ENCODE data around the gene NASP.

Gene NASP

DNA sequence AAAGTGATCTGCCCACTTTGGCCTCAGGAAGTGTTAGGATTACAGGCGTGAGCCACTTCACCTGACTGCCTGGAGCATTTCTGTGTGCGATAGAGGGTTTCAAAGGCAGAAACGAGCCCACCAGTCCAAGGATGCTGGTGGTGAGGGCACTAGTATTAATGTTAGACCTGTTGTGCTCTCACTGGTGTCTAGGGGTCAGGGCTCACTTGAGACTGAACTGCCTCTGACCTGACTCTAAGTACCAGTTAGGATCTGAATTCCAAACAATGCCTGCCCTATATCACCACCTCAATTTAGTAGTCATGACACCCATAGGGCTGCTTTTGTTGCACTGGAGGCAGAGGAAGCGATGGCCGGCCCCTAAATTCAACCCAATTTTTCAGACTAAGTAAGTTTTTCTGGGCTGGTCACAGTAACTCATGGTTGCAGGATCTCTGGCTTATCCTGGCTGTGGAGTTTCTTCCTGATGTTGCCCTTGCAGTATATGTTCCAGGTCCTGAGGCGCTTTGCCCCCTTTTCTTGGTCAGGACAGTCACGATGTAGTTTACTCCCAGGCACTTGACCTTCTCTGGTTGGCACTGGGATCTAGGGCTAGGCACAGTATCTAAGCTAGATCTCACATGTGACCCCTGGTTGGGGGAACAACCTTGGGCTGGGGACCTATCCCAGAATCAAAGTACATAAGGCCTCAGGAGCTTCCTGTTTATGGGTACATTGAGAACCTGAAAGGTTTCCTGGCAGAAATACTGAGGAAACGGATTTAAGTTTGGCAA is 35.5 kb downstream of the NASP start:
- no peak for DNase-seq (ENCODE audit: low spot score)

- no peak for DNase-seq (ENCODE audit: low spot score)
Measured at GRCh38 chr1:45620588-45621500, 37.0 kb downstream of the NASP start.

DNA sequence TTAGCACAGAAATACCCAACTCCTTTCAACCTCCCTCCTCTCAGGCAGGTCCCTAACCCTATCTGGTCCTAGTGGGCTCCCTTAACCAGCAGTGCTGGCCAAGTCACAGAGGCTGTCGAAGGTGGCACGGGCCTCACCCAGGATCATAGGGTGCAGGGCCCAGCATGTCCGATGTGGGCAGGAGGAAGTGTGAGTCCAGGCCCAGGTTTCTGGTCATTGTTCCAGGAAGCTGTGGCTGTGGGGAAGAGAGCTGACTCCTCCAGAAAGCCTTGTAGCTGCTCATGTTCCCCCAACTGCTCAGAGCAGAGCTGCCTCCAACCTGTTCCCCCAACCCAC is 37.6 kb downstream of the NASP start:
- no peak for DNase-seq (ENCODE audit: low spot score)

DNA sequence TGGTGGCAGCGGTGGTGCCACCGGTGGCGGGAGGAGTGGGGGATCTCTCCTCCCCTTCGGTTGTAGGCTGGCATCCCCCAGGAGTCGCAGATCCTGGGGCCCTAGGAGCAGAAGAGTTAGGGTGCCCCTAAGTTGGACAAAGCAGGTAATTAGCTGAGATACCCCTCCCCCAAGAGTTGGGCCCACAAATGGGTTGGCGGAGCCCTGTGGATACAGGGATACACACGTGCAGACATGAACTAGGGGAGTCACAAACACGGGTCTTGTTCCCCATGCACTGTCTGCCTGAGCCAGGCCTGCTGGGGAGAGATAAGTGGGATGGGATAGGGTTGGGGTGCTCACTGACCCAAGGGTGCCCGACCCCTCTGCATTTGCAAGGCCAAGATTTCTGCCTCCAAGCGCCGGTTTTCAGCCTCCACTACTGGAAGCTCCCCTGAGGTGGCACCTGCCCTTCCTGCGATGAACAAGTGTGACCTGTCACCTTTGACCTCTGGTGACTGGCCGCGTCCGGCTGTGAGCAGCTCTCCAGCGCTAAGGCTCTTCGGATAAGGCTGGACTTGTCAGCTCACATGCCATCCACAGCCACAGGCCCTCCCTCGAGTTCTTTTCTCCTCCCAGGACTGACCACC is 38.2 kb downstream of the NASP start:
- no peak for DNase-seq (ENCODE audit: low spot score)

DNA sequence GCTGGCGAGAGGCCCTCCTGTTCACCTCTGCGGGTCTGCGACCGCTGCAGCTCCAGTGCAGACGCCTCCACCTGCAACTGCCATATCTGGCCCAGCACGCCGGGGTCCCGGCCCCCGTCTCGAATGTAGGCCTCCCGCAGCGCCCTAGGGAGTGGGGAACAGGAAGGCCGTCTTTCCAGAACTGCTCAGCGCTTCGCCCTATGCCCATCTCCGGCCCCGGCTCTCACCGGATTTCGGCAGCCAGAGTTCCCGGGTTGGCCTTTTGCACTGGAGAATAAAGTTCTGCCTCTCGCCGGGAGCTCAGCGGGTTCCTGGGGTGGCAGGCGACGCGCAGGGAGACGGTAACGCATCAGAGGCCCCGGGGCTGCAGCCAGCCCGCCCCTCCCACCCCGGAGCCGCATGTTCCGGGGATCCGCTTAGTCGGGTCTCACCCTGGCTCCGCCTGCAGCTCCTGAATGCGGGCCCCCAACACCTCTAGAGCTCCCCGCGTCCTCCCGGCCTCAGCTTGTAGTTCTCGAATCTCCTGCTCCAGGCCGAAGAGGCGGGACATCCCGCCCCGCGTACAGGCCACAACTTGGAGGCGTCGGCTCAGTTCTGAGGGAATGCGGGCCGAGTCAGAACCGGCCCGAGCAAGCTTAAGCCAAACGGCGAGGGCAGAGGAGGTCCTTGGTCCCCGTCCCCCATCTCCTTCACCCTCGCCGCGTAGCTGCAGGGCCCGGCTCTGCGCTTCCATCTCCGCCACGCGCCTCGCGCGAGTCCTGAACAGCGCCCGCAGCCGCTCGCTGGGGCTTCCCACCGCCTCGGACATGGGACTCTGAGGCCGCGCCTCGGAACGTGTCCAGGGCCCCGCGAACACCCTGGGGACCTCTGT is 38.9 kb downstream of the NASP start:
- no peak for DNase-seq (ENCODE audit: low spot score)

DNA sequence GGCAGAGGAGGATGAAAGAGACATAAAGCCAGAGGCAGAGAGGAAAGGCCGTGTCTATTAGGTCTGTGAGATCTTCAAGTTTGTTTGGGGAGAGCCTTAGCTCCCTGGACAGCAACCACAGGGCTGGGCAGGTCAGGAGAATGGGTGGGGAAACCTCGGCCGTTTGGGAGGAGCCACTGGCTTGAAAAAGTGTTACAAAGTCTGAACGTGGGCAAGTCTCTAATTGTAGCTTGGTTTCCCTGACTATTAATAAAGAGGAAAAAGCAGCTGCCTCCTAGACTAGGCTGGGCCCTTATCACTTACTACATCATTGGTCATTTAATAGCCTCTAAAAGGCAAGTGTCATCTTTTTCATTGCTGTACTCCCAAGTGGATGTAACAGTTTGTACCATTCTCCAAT is 40.1 kb downstream of the NASP start, which contains the start of gene CCDC17:
CCDC17 (minus strand) TSS at position 83 of the 400 bp plus-strand sequence. CDS start 145 bp downstream, outside the sequence.
- DNase-seq (ENCODE audit: low spot score) = no peak

DNA sequence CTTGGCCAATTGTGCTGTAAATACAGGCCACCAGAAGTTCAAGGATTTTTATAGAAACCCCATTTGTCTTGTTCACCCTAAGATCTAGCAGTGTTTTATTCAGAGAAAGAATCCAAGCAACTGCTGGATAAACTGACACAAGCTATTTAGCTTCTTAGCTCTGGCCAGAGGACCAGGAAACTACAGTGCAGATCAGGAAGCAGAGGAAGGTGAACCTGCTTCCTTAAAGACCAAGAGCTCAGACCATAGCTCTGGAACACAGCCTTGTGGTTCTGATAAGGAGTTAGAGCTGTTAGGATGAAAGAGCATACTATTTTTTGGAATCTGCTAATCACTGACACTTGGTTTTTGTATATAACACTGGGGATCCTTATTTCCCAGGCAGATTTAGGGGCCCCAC is 45.2 kb downstream of the NASP start:
- no peak for DNase-seq (ENCODE audit: low spot score)

GRCh38 chr1:45630429-45630828 is 46.6 kb downstream of the NASP start:
- DNase-seq (ENCODE audit: low spot score) = no peak

DNA sequence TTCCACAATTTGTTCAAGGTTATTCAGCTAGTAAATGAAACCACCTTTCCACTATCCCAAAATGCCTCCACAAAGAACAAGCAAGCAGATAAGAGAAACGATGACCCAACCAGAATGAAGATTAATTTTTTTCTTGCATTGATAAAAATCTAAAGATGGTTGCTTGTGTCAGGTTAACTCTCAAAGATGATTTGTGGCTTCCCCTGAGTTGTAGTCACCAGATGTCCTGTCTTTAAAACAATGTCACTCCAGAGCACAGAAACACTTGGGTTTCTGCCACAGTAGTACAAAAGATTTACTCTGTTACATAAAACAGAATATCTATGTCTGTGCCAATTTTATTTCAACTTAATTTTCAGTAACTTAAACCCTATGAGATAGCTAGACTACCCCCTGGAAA is 51.4 kb downstream of the NASP start:
- no peak for DNase-seq (ENCODE audit: low spot score)

- DNase-seq (ENCODE audit: low spot score) = no peak
Measured at GRCh38 chr1:45640293-45640692, 56.5 kb downstream of the NASP start.

DNA sequence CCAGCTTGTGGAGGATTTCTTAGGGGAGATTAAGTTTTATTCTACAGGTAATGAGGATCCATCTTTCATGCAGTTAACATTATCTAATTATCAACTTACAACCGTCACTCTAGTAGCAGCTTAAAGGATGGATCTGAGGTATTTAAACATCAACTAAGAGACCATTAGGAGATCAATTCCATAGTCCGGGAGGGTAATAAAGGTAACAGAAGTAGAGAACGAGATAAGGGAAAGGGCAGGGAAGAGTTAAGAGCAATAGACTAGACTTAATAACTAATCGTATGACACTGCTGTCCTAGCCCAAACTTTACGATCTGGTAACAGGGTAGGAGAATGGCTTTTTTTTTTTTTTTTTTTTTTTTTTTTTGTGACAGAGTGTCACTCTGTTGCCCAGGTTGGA is 59.5 kb downstream of the NASP start:
- DNase-seq (ENCODE audit: low spot score) = no peak

- DNase-seq (ENCODE audit: low spot score) = no peak
Measured at GRCh38 chr1:45643978-45644377, 60.1 kb downstream of the NASP start.

DNA sequence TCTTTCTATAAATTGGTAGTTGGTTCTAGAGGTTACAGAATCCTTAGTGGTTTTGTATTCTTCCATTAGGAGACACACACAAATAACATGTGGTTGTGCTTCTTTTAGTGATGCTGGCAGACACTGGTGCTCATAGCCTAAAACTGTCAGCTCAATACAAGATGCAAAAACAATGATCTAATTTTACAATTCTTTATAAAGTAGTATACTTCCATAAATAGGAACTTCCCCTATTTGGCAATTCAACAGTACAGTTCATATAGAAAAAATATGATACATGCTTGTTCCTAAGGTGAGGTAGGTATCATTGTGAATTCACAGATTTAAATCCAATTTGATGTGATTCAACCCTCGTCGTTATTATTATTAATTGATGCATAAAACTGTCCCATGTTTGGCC is 60.8 kb downstream of the NASP start:
- DNase-seq (ENCODE audit: low spot score) = no peak

DNA sequence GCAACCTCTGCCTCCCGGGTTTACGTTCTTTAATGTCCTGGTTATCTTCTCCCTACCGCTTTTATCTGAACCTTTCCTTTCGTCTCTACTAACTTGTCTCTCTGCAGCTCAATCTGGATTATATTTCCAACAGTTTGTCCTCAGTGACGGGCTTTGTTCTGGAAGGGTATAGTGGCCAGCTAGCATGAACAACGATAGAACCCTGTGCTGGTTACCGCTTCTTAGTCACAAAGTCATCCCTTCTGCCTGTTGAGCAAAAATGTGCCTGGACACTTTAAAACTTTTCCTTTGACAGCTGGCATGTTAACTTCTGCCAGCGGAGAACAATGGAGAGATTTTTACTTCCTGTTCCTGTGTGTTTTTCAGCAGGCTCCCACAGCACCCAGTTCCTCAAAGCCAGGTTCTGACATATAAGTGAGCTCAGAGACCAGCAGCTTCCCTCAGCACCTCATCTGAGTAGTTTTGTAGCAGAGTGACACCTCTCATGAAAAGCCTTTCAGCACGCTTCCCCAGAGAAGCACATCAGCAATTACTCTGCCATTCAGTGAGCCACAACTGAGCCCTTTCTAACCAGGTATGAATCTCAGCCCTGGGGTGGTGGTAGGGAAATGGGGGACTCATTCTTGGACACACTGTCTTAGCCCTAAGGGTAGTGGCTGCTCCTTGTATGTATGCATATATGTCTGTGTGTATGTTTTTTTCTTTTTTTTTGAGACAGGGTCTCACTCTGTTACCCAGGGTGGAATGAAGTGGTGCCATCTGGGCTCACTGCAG is 63.6 kb downstream of the NASP start:
- DNase-seq (ENCODE audit: low spot score) = no peak

DNA sequence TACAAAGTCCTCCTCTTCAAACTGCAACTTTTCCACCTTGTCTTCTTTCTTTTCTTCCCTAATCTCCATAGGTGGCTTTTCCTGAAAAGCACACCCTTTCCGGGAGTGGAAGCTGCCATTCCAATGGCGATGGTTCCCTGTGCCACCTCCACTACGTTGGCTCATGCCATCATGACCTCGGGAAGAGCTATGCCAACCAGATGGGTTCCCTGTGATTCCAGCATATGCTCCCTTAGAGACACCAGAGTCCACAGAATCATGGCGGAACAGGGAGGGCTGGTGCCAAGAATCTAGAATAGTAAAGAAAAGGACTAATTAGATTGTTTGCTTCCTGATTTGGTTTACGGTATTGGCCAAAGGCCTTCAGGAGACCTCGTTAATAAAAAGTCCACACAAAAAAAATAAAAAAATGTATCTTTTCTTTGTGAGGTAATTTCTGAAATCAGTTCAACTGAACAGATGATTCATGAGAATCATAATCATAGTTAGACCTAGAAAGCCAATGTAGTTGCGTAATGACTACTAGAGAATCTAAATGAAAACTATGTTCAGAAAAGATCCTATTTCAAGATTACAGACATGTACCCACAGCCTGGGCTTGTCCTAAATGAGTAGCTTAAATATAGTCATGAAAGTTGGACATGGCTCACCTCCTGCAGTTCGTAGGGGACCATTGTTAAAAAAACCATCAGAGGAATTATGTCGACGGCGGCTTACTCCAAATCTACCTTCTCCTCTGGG is 70.9 kb downstream of the NASP start:
- DNase-seq (ENCODE audit: low spot score) = no peak

GRCh38 chr1:45656573-45657226 is 72.9 kb downstream of the NASP start:
- DNase-seq (ENCODE audit: low spot score) = no peak

- no peak for DNase-seq (ENCODE audit: low spot score)
Measured at GRCh38 chr1:45658171-45658570, 74.3 kb downstream of the NASP start.

DNA sequence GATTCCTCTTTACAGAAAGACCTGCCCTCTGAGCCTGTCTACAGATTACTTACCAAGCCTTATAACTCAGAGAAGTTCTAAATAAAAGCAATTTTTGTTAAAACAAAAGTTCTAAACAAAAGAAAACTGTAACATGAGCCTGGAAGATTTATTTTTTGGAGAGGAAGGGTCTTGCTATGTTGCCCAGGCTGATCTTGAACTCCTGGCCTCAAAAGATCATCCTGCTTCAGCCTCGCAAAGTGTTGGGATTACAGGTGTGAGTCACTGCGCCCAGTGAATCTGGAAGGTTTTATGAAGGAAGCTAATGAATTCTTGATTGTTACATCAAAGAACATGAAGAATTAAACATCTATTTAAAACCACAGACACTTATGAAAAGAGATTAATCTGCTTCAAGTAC is 75.4 kb downstream of the NASP start:
- DNase-seq (ENCODE audit: low spot score) = no peak

DNA sequence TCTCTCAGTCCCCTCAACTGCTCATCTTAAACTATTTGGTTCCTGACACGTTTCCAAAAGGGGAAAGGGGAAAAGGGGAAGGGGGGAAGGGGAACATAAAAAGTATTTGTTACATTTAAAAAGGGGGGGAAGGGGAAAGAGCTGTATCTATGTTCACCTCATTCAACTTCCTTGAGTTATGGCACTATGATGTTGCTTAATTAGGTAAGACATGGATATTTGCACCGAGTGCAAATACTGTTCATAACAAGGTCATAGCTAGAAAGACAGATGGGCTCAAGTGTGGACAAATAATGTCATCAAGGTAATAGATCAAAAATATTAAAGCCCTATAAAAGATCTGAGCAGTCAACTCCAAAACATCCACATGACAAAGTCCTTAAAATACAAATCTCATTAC is 76.5 kb downstream of the NASP start:
- no peak for DNase-seq (ENCODE audit: low spot score)

GRCh38 chr1:45666836-45667235 is 83.0 kb downstream of the NASP start:
- no peak for DNase-seq (ENCODE audit: low spot score)

All from hepatic stellate cell (primary cell).